ENCODE results near the gene SCGB1C2.

SCGB1C2 gene

GRCh38 chr17:151004-151403, 13.6 kb downstream of the SCGB1C2 start:
- no peak for DNase-seq (ENCODE audit: low read depth, low spot score)
- no peak overlapping the region for H3K4me3 ChIP-seq (ENCODE audit: low read depth, low read length)
- ChIA-PET POLR2A (no interaction called here), CTCF (interaction anchor here (1.5 to 3.1 kb wide), 2 partner anchors 236 to 549 kb away, joined by 4 to 20 read pairs; no protein-coding TSS in a partner anchor)
- TF ChIP-seq, protein P1, sequence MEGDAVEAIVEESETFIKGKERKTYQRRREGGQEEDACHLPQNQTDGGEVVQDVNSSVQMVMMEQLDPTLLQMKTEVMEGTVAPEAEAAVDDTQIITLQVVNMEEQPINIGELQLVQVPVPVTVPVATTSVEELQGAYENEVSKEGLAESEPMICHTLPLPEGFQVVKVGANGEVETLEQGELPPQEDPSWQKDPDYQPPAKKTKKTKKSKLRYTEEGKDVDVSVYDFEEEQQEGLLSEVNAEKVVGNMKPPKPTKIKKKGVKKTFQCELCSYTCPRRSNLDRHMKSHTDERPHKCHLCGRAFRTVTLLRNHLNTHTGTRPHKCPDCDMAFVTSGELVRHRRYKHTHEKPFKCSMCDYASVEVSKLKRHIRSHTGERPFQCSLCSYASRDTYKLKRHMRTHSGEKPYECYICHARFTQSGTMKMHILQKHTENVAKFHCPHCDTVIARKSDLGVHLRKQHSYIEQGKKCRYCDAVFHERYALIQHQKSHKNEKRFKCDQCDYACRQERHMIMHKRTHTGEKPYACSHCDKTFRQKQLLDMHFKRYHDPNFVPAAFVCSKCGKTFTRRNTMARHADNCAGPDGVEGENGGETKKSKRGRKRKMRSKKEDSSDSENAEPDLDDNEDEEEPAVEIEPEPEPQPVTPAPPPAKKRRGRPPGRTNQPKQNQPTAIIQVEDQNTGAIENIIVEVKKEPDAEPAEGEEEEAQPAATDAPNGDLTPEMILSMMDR (IDR thresholded peaks at IDR 0.05; ENCODE audit: insufficient read depth, low read length, missing control alignments), result no peak

- TF ChIP-seq, protein P1 (IDR thresholded peaks at IDR 0.05; ENCODE audit: insufficient read depth, low read length, missing control alignments), result no peak
- H3K4me3 ChIP-seq (ENCODE audit: low read depth, low read length), result no peak overlapping the region
- no peak for DNase-seq (ENCODE audit: low read depth, low spot score)
- CTCF ChIA-PET, result interaction anchor here (1.0 to 1.7 kb wide), 4 partner anchors 8 to 548 kb away, joined by 3 to 7 read pairs (median 5); no protein-coding TSS in a partner anchor
- POLR2A ChIA-PET, result no interaction called here
Measured at GRCh38 chr17:151886-152859, 14.8 kb downstream of the SCGB1C2 start.

DNA sequence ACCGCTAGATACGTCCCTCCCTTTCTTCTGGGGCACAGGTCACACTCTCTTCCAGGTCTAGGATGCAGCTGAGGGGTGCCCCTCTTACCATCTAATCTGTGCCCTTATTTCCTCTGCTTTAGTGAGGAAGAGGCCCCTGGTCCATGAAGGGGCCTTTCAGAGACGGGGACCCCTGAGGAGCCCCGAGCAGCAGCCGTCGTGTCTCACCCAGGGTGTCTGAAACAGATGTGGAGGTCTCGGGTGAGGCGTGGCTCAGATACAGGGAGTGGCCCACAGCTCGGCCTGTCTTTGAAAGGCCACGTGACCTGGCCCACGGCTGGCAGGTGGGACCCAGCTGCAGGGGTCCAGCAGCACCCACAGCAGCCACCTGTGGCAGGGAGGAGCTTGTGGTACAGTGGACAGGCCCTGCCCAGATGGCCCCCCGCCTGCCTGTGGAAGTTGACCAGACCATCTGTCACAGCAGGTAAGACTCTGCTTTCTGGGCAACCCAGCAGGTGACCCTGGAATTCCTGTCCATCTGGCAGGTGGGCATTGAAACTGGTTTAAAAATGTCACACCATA, 15.6 kb downstream of the SCGB1C2 start:
- CTCF ChIA-PET, result interaction anchor here (1.0 to 1.7 kb wide), 3 partner anchors 9 to 234 kb away, joined by 3 to 7 read pairs (median 6); no protein-coding TSS in a partner anchor

GRCh38 chr17:153851-154250, 16.5 kb downstream of the SCGB1C2 start:
- ChIA-PET CTCF (interaction anchor here (0.6 to 1.3 kb wide), 3 partner anchors 9 to 11 kb away, joined by 3 to 6 read pairs (median 4); no protein-coding TSS in a partner anchor), POLR2A (no interaction called here)
- H3K4me3 ChIP-seq (ENCODE audit: low read depth, low read length), result no peak overlapping the region
- no peak for DNase-seq (ENCODE audit: low read depth, low spot score)
- TF ChIP-seq, protein P1 (IDR thresholded peaks at IDR 0.05; ENCODE audit: insufficient read depth, low read length, missing control alignments), result no peak

More for the DNA sequence above, 15.6 kb downstream of the SCGB1C2 start:
- H3K4me3 ChIP-seq (ENCODE audit: low read depth, low read length), result no peak overlapping the region
- POLR2A ChIA-PET, result no interaction called here
- no peak for DNase-seq (ENCODE audit: low read depth, low spot score)
- TF ChIP-seq, protein P1 (IDR thresholded peaks at IDR 0.05; ENCODE audit: insufficient read depth, low read length, missing control alignments), result no peak

GRCh38 chr17:155576-155975, 18.2 kb downstream of the SCGB1C2 start:
- CTCF ChIA-PET, result interaction anchor here (0.8 to 1.5 kb wide), 3 partner anchors 8 to 230 kb away, joined by 3 to 4 read pairs (median 3); a partner anchor contains a TSS
- no peak overlapping the region for H3K4me3 ChIP-seq (ENCODE audit: low read depth, low read length)
- TF ChIP-seq, protein P1 (IDR thresholded peaks at IDR 0.05; ENCODE audit: insufficient read depth, low read length, missing control alignments), result no peak
- no peak for DNase-seq (ENCODE audit: low read depth, low spot score)
- POLR2A ChIA-PET, result no interaction called here

Data from AG04449 (cell line).